WTC11 (cell line): Measurements from ENCODE around the gene MYO16.

ENCODE experiments used
- CBFB ChIP-seq: sonication (generic); formaldehyde crosslinking; IDR thresholded peaks from 2 replicates; pipeline ENCODE4 v1.8.1; 2022; ENCODE audit warnings: mild to moderate bottlenecking, low read depth, missing genetic modification reagents
- CREB1 ChIP-seq: sonication (generic); formaldehyde crosslinking; IDR thresholded peaks from 2 replicates; pipeline ENCODE4 v1.8.0; 2023; ENCODE audit warnings: mild to moderate bottlenecking, missing genetic modification reagents
- ELF4 ChIP-seq: sonication (generic); formaldehyde crosslinking; IDR thresholded peaks from 2 replicates; pipeline ENCODE4 v1.8.1; 2022; ENCODE audit warnings: low read depth, mild to moderate bottlenecking, moderate library complexity, missing genetic modification reagents
- HMGXB4 ChIP-seq: sonication (generic); formaldehyde crosslinking; IDR thresholded peaks from 2 replicates; pipeline ENCODE4 v1.8.1; 2023; ENCODE audit warnings: mild to moderate bottlenecking, moderate library complexity, missing genetic modification reagents
- MAX ChIP-seq: sonication (generic); formaldehyde crosslinking; IDR thresholded peaks from 2 replicates; pipeline ENCODE4 v1.8.0; 2022; ENCODE audit warnings: mild to moderate bottlenecking, missing genetic modification reagents
- MYBL2 ChIP-seq: sonication (generic); formaldehyde crosslinking; IDR thresholded peaks from 2 replicates; pipeline ENCODE4 v1.8.1; 2023; ENCODE audit warnings: mild to moderate bottlenecking, moderate library complexity, missing genetic modification reagents
- PRDM15 ChIP-seq: sonication (generic); formaldehyde crosslinking; IDR thresholded peaks from 2 replicates; pipeline ENCODE4 v1.8.0; 2022; ENCODE audit warnings: missing genetic modification reagents
- ZNF263 ChIP-seq: sonication (generic); formaldehyde crosslinking; IDR thresholded peaks from 2 replicates; pipeline ENCODE4 v1.8.1; 2022; ENCODE audit warnings: low read depth, mild to moderate bottlenecking, moderate library complexity, missing genetic modification reagents
- ZNF423 ChIP-seq: fragments of 250-450 bp; sonication (Bioruptor Pico); IDR thresholded peaks from 2 replicates; pipeline ENCODE4 v2.1.2; 2022; ENCODE audit warnings: mild to moderate bottlenecking, moderate library complexity

GRCh38 chr13:109162248-109163036 lies 533.0 kb downstream of the MYO16 start:
- TF ChIP-seq HMGXB4 (no peak), CBFB (CRISPR knock-in tag) (no peak), MYBL2 (CRISPR knock-in tag) (no peak), PRDM15 (CRISPR knock-in tag) (no peak), ZNF423 (CRISPR knock-in tag) (no peak), CREB1 (CRISPR knock-in tag) (no peak), ELF4 (CRISPR knock-in tag) (no peak), ZNF263 (CRISPR knock-in tag) (no peak), MAX (CRISPR knock-in tag) (no peak)
